D721Med (cell line): Measurements from ENCODE around the gene KCNK1.

Experiments used
- DNase-seq: peaks from one replicate; pipeline ENCODE4 v3.0.0; 2011; ENCODE audit warnings: low spot score; ENCODE audit not compliant: insufficient read length
- FAIRE-seq: peaks from 2 replicates; lab custom pipeline; 2011; peaks lifted over from hg19 to GRCh38; lab: Jason Lieb, UNC
- TF ChIP-seq, protein P1 (sequence below): IDR thresholded peaks from 2 replicates; pipeline ENCODE4 v1.5.1; 2012; ENCODE audit warnings: mild to moderate bottlenecking, control low read depth; ENCODE audit not compliant: insufficient read depth; ENCODE audit errors: missing control alignments

KCNK1 gene

DNA sequence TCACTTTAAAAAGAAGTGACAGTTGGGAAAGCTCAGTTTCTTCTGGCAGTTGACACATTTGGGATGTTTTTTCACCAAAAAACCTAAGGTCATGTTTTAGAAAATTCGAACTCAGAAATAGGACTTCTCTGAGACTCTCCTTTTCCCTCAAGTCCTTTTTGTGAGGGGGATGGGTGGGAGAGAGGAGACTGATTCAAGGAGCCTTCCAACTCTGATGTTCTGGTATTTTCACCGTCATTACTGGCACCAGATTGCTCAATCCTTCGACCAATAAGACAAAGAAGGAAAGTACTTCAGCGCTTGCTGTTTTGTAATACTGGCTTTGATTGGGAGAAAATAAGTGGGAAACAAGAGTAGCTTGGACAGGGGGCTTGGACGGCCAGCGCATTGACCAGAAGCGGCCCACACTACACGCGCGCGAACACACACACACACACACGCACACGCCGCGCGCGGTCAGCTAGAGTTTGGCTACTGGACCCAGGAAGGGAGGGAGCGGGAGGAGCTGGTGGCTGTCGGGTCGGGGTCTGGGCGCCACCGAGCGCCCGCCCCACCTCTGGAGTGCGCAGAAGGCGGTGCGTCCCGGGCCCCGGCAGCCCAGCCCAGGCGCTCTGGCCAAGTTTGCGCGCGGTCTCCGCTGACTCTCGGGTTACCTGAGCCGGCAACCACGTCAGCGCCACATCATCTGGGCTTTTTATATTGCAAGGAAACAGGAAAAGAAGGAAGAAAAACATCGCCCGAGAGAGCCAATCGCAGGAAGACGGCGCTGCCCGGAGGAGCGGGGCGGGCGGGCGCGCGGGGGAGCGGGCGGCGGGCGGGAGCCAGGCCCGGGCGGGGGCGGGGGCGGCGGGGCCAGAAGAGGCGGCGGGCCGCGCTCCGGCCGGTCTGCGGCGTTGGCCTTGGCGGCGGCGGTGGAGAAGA, at the start of gene KCNK1:
TSS of gene KCNK1 (plus strand) at position 855 of the 921 bp plus-strand sequence. CDS start at position 921, 66 bp downstream.
- FAIRE-seq (no peak), DNase-seq (no peak)
- TF ChIP-seq, protein P1, sequence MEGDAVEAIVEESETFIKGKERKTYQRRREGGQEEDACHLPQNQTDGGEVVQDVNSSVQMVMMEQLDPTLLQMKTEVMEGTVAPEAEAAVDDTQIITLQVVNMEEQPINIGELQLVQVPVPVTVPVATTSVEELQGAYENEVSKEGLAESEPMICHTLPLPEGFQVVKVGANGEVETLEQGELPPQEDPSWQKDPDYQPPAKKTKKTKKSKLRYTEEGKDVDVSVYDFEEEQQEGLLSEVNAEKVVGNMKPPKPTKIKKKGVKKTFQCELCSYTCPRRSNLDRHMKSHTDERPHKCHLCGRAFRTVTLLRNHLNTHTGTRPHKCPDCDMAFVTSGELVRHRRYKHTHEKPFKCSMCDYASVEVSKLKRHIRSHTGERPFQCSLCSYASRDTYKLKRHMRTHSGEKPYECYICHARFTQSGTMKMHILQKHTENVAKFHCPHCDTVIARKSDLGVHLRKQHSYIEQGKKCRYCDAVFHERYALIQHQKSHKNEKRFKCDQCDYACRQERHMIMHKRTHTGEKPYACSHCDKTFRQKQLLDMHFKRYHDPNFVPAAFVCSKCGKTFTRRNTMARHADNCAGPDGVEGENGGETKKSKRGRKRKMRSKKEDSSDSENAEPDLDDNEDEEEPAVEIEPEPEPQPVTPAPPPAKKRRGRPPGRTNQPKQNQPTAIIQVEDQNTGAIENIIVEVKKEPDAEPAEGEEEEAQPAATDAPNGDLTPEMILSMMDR = no peak

DNA sequence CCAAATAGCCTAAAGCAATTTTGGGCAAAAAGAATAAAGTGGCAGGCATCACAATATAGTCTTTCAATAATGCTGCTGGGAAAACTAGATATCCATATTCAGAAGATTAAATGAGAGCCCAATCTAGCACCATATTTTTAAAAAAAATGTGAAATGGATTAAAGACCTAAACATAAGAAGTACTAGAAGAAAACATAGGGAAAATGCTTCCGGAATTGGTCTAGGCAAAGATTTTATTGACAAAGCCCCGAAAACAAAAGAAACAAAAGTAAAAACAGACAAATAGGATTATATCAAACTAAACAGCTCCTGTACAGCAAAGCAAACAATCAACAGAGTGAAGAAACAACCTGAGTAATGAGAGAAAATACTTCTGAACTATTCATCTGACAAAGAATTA, 48.6 kb upstream of the KCNK1 start:
- TF ChIP-seq, protein P1 = no peak
- FAIRE-seq (no peak), DNase-seq (no peak)

DNA sequence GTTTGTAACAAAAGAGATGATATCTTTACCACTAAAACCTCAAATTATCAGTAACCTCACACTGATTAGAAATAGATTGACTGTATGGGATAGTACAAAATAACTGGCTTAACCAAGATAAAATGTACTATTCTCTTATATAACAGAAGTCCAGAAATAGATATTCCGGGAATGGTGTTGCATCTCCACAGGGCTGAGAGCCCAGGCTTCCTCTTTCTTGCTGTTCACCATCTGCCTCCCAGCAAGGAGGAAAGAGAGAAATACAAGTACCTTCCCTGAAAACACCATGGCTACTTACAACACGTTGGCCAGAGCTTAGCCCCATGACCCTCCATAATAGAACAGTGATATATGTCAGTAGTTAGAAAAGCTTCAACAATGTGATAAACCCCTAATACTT, 47.0 kb upstream of the KCNK1 start:
- DNase-seq = no peak
- no peak for FAIRE-seq
- TF ChIP-seq, protein P1 = no peak

DNA sequence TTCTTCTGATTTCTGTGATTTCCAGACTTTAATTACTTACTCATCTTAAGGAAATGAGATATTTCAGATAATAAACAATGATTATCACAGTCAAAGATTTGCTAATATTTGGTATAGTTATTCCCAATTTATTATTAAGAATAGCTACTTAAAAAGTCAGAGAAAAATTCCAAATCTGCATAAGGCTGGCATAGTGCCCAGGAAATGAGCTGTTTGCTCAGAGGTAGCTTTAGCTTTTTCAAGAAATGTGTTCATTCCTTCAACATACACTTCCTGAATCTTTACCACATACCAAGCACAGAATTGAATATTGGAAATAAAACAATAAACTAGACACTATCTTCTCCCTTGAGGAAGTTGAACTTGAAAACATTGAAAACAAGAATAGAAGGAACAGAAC, 44.3 kb upstream of the KCNK1 start:
- DNase-seq (no peak), FAIRE-seq (peak; percentile 41)
- TF ChIP-seq, protein P1 = no peak

DNA sequence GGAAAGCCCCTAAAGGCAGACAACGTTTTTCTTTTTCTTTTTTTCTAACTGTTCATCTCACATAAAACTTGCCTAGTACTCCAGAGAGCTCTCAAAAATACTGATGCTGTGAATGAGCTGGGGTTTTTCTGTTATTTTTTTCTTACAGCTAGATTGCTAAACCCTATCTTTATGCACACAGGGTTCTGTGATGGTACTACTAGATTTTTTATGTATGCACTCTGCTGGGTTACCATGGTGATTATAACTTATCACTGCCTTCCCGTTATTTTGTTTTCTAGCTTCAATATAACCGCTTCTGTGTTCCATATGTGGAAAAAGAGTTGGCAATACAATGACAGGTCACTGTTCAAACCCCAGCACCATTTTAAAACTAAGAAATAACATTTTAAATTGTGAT, 43.7 kb upstream of the KCNK1 start:
- TF ChIP-seq, protein P1 = no peak
- FAIRE-seq = peak; percentile 64
- DNase-seq = no peak

DNA sequence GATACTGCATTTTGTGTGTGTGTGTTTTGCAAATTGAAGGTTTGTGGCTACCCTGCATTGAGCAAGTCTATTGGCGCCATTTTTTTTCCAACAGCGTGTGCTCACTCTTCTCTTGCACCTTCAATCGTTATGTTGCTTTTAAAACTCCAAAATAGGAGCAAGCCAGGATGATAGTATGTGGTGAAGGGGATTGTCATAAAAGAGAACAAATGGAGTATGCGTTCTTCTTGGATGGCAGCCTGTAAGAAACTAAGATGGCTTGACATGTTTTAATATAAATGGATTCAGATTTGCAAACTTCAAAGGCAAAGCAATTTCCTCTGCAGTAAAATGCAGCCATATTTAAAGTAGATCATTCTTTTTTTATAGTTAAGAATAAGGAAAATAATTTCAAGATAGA, 43.2 kb upstream of the KCNK1 start:
- FAIRE-seq (no peak), DNase-seq (no peak)
- TF ChIP-seq, protein P1 = no peak

DNA sequence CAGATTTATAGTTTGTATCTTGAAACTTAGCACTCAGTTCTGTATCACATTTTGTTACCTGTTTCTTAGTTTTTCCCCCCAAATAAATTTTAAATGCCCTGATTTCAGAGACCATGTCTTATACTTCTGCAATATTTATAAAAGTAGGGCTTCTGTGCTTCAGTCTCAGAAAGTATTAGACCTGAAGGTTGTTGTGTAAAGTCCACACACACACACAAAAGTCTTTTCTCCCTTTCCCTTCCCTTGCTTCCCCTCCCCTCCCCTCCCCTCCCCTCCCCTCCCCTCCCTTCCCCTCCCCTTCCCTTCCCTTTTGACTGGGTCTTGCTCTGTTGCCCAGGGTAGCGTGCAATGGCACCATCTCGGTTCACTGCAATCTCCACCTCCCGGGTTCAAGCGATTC, 41.0 kb upstream of the KCNK1 start:
- TF ChIP-seq, protein P1 = no peak
- DNase-seq (no peak), FAIRE-seq (no peak)
